B cell (primary cell): ENCODE data around the gene AFF2.

Source experiments
- CTCF ChIP-seq: fragments of 200-600 bp; IDR thresholded peaks from one replicate; pipeline ENCODE4 v1.8.0; 2022; ENCODE audit warnings: antibody characterized with exemption, mild to moderate bottlenecking
- EZH2 ChIP-seq: IDR thresholded peaks from 2 replicates; pipeline ENCODE4 v1.6.1; 2012; ENCODE audit warnings: borderline replicate concordance, low read depth, mild to moderate bottlenecking, moderate library complexity, low read length; ENCODE audit not compliant: insufficient read depth, poor library complexity, severe bottlenecking

GRCh38 chrX:148647651-148648050 is 147.2 kb downstream of the AFF2 start:
- no peak for TF ChIP-seq CTCF
- no peak for TF ChIP-seq EZH2
